ENCODE data around the gene GTPBP4. TPM values are rescaled to one million over a fixed set of nuclear protein-coding genes. Genes with fewer than 3 reads are reported as not detected.

Gene GTPBP4
- total and polyA plus RNA-seq, 2 of the 8 experiments (the other 6 are each of a cell fraction or from before 2014, with no cell fraction given) = 16.9 to 98.1 TPM

DNA sequence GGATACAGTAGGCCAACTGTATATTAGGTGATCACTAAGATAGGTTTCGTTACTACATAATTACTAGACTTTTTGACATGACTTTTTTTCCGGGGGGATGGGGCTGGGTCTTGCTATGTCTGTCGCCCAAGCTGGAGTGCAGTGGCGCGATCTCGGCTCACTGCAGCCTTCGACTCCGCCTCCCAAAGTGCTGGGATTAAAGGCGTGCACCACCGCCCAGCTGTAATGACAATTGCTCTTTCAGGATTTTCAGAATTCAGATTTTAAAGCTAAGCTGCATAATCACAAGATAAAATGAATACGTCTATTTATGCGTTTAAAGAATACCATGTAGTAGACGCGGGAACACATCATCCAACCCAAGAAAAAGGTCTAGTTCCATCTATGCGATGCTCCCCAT, 59.7 kb downstream of the GTPBP4 start:
- Histone ChIP-seq H3K79me1 (ENCODE audit: low read depth, low read length) (peaks cover 10% of the 10 kb centered on the region; the same call in 1 of the 2 replicates), H2AFZ (ENCODE audit: low read length) (no peak overlapping the region), H4K8ac (ENCODE audit: extremely low read depth, insufficient read depth, low read length) (no peak overlapping the region), H3K9me3 (ENCODE audit: insufficient read depth in 2 of 2, low read depth in 1 of 2, low read length in 1 of 2) (no peaks in the 10 kb centered on the region), H2BK5ac (ENCODE audit: low read depth, low read length) (peak overlapping the region; percentile 99), H2BK15ac (ENCODE audit: low read length) (0 out of 2 replicates have a peak overlapping the region, but pooled peaks have one; percentile 77), H3K56ac (replicated peaks; ENCODE audit: insufficient read length, low read depth, low read length) (no peak overlapping the region), H2BK120ac (replicated peaks; ENCODE audit: low read depth, low read length) (peak overlapping the region; percentile 97), H3K23me2 (ENCODE audit: low read depth, low read length) (no peaks in the 10 kb centered on the region; the same call in 1 of the 2 replicates), H3K4me1 (replicated peaks in 1 of 4; ENCODE audit: control insufficient read depth in 3 of 4, insufficient read depth in 4 of 4, low read length in 3 of 4) (peaks cover 0 to 5% (median 2%) of the 10 kb centered on the region in 4 experiments; a peak in 3 of 7 replicates), H3K23ac (ENCODE audit: insufficient read length) (no peak overlapping the region), H3K27me3 (replicated peaks in 1 of 4; ENCODE audit: control insufficient read depth in 3 of 4, extremely low read depth in 1 of 4, insufficient read depth in 3 of 4, low read length in 3 of 4) (no peaks in the 10 kb centered on the region), H4K5ac (ENCODE audit: insufficient read length, low read depth, low read length) (peak overlapping the region; percentile 1), H4K20me1 (replicated peaks in 1 of 2; ENCODE audit: control insufficient read depth in 1 of 2, insufficient read depth in 2 of 2, low read length in 2 of 2) (peaks cover 6 to 24% of the 10 kb centered on the region in 2 experiments), H3K4ac (replicated peaks; ENCODE audit: insufficient read length, low read depth, low read length) (peak overlapping the region; percentile 86), H2AK5ac (ENCODE audit: low read depth, low read length) (no peak overlapping the region), H3K18ac (ENCODE audit: extremely low read depth, low read length) (peak overlapping the region; percentile 75; the same call in 1 of the 2 replicates), H2BK12ac (ENCODE audit: low read depth, low read length) (peak overlapping the region; percentile 60), H3K4me3 (ENCODE audit: extremely low read depth in 1 of 4, insufficient read depth in 2 of 4, low read depth in 3 of 4, low read length in 4 of 4) (peak overlapping the region; percentile 79 to 98 (median 95)), H3K27ac (ENCODE audit: low read depth, low read length) (peak overlapping the region; percentile 61; the same call in 1 of the 2 replicates), H3K4me2 (ENCODE audit: insufficient read depth in 1 of 2, low read depth in 2 of 2, low read length in 2 of 2) (peak overlapping the region; percentile 76 to 97), H4K91ac (replicated peaks; ENCODE audit: insufficient read length, low read length) (no peak overlapping the region), H2BK20ac (ENCODE audit: low read length) (0 out of 2 replicates have a peak overlapping the region, but pooled peaks have one; percentile 77), H3K36me3 (ENCODE audit: control insufficient read depth in 2 of 4, insufficient read depth in 4 of 4, low read length in 3 of 4) (peaks cover 3 to 37% (median 10%) of the 10 kb centered on the region in 4 experiments; a peak in 6 of 8 replicates), H3K14ac (ENCODE audit: insufficient read length) (no peak overlapping the region), H3K9ac (replicated peaks in 1 of 4; ENCODE audit: extremely low read depth in 1 of 4, low read depth in 3 of 4, low read length in 3 of 4) (peak overlapping the region; percentile 37 to 91 (median 86)), H3K79me2 (ENCODE audit: control insufficient read depth in 1 of 2, insufficient read depth in 2 of 2, low read length in 2 of 2) (peaks cover 24 to 79% of the 10 kb centered on the region in 2 experiments)
- DNase-seq (ENCODE audit: low read depth in 1 of 2, low spot score in 2 of 2) (no peak), FAIRE-seq (no peak)
- WGBS, 2 experiments (ENCODE audit: extremely low coverage in 1 of 2, insufficient coverage in 1 of 2, insufficient read length in 1 of 2, insufficient replicate concordance in 2 of 2, low coverage in 1 of 2, low lambda C conversion rate in 2 of 2, missing lambda C conversion rate in 1 of 2) = 13% methylated on average over 15 of the region's 15 CpGs; no CpG with 5 or more reads in 1 of the 2 experiments
- TF ChIP-seq SIN3A (conservative IDR thresholded peaks at IDR 0.05 in 1 of 2, IDR thresholded peaks at IDR 0.05 in 1 of 2; ENCODE audit: low read depth in 1 of 2, low read length in 2 of 2) = peak in 1 of 2 experiments; percentile 61; a peak in 1 of 4 replicates
- TF ChIP-seq, protein P1, sequence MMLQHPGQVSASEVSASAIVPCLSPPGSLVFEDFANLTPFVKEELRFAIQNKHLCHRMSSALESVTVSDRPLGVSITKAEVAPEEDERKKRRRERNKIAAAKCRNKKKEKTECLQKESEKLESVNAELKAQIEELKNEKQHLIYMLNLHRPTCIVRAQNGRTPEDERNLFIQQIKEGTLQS (IDR thresholded peaks at IDR 0.05; ENCODE audit: insufficient read depth, low read depth, low read length) = no peak
- POLR2A ChIA-PET (ENCODE audit: partially characterized antibody) = interaction anchor here (0.6 to 2.9 kb wide), 10 partner anchors 9 to 68 kb away, joined by 3 to 22 read pairs (median 4); partner anchors contain the start of gene GTPBP4
- CTCF ChIA-PET (ENCODE audit: partially characterized antibody) = no interaction called here

Data from H1 (cell line).